Retinal pigment epithelial cell (primary cell): Measurements from ENCODE around the gene PBLD.
A peak's percentile ranks its signal among the peaks of the same experiment; 100 is the strongest.
"Not testable (repeated sequence)": the region's sequence is repeated elsewhere in the genome, so short reads cannot be mapped to it uniquely, and the experiment has no call there.

Experiments
- DNase-seq: peaks from one replicate; pipeline ENCODE4 v3.0.0-alpha.2; 2010; ENCODE audit warnings: low read depth
- H3K4me3 ChIP-seq: 2 replicates; pipeline ENCODE4 v1.5.1; 2011; ENCODE audit warnings: mild to moderate bottlenecking, low read length, control low read depth, moderate library complexity
- TF ChIP-seq, protein P1 (sequence below): conservative IDR thresholded peaks from 2 replicates; pipeline ENCODE4 v1.5.1; 2011; ENCODE audit warnings: low read depth, low read length, control low read depth, inconsistent platforms

PBLD gene

DNA sequence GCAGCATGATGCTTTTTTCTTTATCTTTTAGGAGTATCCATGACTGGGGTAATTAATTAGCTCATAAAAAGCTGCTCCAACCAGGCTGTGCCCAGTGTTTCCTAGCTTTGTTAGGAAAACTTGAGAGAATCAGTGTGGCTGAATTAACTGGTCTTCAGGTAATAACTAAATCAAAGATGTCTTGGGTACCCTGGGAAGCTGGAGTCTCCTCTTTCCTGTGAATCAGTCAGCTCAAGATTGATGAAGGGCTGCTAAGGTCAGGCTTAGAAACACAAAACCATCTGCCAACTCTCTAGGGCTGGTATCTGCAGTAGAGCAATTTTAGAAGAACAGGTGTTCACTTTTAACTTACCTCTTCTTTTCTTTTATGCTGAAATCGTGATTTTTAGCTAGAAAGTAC lies 79.4 kb downstream of the PBLD start:
- TF ChIP-seq, protein P1, sequence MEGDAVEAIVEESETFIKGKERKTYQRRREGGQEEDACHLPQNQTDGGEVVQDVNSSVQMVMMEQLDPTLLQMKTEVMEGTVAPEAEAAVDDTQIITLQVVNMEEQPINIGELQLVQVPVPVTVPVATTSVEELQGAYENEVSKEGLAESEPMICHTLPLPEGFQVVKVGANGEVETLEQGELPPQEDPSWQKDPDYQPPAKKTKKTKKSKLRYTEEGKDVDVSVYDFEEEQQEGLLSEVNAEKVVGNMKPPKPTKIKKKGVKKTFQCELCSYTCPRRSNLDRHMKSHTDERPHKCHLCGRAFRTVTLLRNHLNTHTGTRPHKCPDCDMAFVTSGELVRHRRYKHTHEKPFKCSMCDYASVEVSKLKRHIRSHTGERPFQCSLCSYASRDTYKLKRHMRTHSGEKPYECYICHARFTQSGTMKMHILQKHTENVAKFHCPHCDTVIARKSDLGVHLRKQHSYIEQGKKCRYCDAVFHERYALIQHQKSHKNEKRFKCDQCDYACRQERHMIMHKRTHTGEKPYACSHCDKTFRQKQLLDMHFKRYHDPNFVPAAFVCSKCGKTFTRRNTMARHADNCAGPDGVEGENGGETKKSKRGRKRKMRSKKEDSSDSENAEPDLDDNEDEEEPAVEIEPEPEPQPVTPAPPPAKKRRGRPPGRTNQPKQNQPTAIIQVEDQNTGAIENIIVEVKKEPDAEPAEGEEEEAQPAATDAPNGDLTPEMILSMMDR, result no peak
- no peak overlapping the region for H3K4me3 ChIP-seq
- DNase-seq, result no peak

DNA sequence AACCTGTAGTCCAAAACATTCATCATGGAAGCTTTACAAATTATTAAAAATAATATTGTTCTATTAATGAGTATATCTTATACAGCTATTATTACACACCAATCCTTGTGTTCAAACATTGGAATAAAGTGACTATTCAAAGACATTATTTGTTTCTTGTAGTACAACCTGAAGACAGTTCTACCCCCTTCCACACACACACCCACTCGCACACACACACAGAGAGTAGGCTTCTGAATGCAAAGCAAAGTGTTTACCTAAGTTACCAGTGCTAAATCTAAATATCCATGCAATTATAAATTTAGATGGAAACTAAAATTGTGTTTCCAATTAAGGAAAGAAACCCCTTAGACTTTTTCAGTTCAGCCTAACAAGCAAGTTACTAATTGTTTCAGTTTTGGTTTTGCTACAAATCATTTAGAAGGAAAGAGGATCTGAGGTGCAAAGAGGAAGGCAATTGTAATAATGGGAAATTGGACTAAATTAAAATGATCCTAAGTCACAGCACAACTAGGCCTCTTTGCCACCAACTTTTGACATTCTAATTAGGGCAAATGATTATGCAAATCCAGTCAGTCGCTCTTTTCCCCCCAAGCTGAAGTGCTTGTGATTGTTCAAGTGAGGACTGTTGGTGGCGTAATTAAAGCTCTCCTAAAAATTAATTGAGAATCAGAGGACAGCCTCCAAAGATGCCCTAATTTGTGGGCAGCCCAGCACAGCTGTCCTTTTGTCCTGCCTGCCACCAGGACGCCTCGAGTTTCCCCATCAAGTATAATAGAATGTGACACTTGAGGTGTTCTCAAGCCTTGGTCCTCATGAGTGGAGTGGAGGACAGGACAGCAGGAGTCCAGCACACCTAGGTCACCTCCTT lies 80.9 kb downstream of the PBLD start:
- no peak for DNase-seq
- TF ChIP-seq, protein P1, result no peak
- no peak overlapping the region for H3K4me3 ChIP-seq

DNA sequence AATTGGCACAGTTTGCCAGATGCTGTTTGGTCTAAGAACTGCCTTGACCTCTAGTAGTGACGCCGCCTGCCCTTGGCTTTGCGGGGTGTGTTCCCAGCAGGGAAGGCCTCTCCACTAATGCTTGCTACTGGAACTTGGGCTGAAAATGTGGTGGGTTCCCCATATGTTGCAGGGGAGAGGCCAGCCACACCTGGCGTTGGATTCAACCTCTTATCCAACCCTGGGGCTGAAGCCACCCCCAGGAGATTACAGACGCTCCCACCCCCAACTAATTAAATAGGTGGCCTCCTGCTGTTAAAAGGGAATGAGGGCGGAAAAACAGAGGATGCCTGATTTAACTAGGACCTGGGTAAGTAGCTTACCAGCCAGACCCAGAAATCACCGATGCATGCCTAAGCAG lies 81.6 kb downstream of the PBLD start:
- no peak overlapping the region for H3K4me3 ChIP-seq
- no peak for DNase-seq
- TF ChIP-seq, protein P1, result no peak

DNA sequence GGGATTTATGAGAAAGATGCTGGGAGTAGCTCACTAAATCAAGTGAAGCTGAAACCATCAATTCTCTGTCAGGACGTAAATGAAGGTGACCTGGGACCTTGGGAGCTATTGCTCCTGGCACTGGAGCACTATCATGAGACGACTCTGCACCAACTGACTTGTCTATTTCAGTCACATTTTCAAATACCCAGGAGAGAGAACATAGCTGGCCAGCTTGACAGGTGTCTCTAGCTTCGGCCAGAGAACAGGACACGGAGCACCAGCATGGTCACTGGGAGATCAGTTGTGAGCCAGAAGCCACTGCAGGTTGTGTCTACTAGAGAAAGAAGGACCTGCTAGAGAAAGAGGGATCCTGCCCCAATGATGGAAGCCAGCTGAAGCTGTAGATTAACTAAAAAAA lies 83.4 kb downstream of the PBLD start:
- no peak for DNase-seq
- TF ChIP-seq, protein P1, result no peak
- H3K4me3 ChIP-seq, result no peak overlapping the region

DNA sequence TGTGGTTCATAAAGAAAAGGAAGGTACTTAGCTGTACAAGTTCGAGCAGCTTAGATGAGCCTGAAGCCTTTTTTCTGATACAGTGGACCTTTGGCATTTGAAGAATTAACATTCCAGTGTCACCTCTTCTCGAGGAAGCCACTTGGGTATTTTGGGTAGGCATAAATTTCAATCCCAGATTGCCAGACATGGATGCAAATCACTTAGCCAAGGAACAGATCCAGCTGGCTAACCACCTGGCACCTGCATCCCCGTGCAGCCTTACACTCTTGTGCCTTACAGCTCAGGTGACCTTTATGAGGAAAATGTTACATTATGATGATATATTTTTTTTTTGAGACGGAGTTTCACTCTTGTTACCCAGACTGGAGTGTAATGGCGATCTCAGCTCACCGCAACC lies 84.8 kb downstream of the PBLD start:
- H3K4me3 ChIP-seq, result no peak overlapping the region
- TF ChIP-seq, protein P1, result no peak
- DNase-seq, result no peak

DNA sequence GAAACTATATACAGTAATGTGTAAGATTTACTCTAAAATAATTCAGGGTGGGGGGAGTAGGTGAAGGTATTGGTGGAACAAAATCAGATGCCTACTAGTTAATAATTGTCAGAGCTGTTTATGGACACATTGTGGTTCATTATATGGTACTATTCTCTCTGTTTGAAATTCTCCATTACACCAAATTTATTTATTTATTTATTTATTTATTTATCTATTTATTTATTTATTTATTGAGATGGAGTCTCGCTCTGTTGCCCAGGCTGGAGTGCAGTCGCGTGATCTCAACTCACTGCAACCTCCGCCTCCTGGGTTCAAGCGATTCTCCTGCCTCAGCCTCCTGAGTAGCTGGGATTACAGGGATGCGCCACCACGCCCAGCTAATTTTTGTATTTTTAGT lies 86.3 kb downstream of the PBLD start:
- not testable (repeated sequence) for DNase-seq, H3K4me3 ChIP-seq

DNA sequence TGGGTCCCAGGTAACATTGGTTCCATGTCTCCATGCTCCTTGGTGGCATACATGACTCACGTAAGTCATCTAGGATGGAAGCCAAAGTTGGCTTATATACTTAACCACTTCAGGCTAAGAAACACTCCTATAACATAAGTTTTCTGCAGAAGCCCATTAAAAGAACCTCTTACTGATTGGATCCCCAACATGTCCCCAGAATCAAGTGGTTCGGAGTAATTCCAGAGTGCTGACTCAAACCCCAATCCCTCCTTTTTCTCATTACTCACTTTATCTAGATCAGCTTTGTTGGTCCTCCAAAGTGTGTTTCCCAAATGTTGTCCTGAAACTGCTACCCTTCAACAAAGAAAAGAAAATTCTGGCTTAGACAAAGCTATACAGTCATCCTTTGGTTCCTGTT lies 90.7 kb downstream of the PBLD start:
- DNase-seq, result peak; percentile 2
- no peak overlapping the region for H3K4me3 ChIP-seq
- TF ChIP-seq, protein P1, result no peak
